H1 (cell line): ENCODE results near the gene GH1. TPM values are rescaled to one million over a fixed set of nuclear protein-coding genes. Genes with fewer than 3 reads are reported as not detected.
A peak's percentile ranks its signal among the peaks of the same experiment; 100 is the strongest.

ENCODE experiments used
- CTCF ChIA-PET: fragments of 300-600 bp; sonication (Branson Sonifier 250); formaldehyde crosslinking; loops from one replicate; lab custom pipeline; 2021; ENCODE audit not compliant: partially characterized antibody; lab: Charles Lee
- POLR2A ChIA-PET: fragments of 300-600 bp; sonication (Branson Sonifier 250); formaldehyde crosslinking; loops from one replicate; lab custom pipeline; 2021; ENCODE audit warnings: inconsistent platforms; ENCODE audit not compliant: partially characterized antibody; lab: Charles Lee
- DNase-seq, 2 experiments: peaks; one replicate each; pipeline versions ENCODE4 v3.0.0 to v3.0.0-alpha.2; 2010 to 2022; ENCODE audit warnings: low spot score in 2 of 2, low read depth in 1 of 2, mixed read lengths in 1 of 2
- FAIRE-seq: peaks from 2 replicates; lab custom pipeline; 2011; peaks lifted over from hg19 to GRCh38; lab: Jason Lieb, UNC
- H2AFZ ChIP-seq: 2 replicates; pipeline ENCODE4 v1.8.1; 2012; ENCODE audit warnings: low read length, inconsistent platforms
- H2AK5ac ChIP-seq: 2 replicates; pipeline ENCODE4 v1.6.1; 2013; ENCODE audit warnings: low read depth, low read length
- H2BK120ac ChIP-seq: replicated peaks from 2 replicates; pipeline ENCODE3; 2013; ENCODE audit warnings: low read depth, low read length, inconsistent platforms
- H2BK12ac ChIP-seq: 2 replicates; pipeline ENCODE4 v1.6.1; 2013; ENCODE audit warnings: low read depth, low read length
- H2BK15ac ChIP-seq: 2 replicates; pipeline ENCODE4 v1.6.1; 2013; ENCODE audit warnings: low read length
- H2BK20ac ChIP-seq: 2 replicates; pipeline ENCODE4 v1.6.1; 2013; ENCODE audit warnings: low read length
- H2BK5ac ChIP-seq: 2 replicates; pipeline ENCODE4 v1.6.1; 2013; ENCODE audit warnings: low read depth, low read length
- H3K14ac ChIP-seq: 2 replicates; pipeline ENCODE4 v1.6.1; 2013; ENCODE audit warnings: inconsistent platforms; ENCODE audit not compliant: insufficient read length
- H3K18ac ChIP-seq: 2 replicates; pipeline ENCODE4 v1.6.1; 2013; ENCODE audit warnings: low read length; ENCODE audit errors: extremely low read depth
- H3K23ac ChIP-seq: 2 replicates; pipeline ENCODE4 v1.6.1; 2013; ENCODE audit warnings: inconsistent platforms; ENCODE audit not compliant: insufficient read length
- H3K23me2 ChIP-seq: 2 replicates; pipeline ENCODE4 v1.6.1; 2013; ENCODE audit warnings: low read depth, low read length
- H3K27ac ChIP-seq: 2 replicates; pipeline ENCODE4 v1.6.1; 2011; ENCODE audit warnings: low read depth, low read length, inconsistent platforms
- H3K27me3 ChIP-seq, 4 experiments: replicated peaks in 1 of 4; 1 replicate in 1 of 4; 2 replicates in 3 of 4; pipeline versions ENCODE4 v1.6.1 to v1.8.1; 2011 to 2013; ENCODE audit warnings: low read length in 3 of 4, mild to moderate bottlenecking in 3 of 4, inconsistent platforms in 2 of 4, mixed read lengths in 2 of 4, moderate library complexity in 1 of 4; ENCODE audit not compliant: control insufficient read depth in 3 of 4, insufficient read depth in 3 of 4; ENCODE audit errors: extremely low read depth in 1 of 4
- H3K36me3 ChIP-seq, 4 experiments: 2 replicates each; pipeline versions ENCODE4 v1.6.1 to v1.8.1; 2011 to 2013; ENCODE audit warnings: mild to moderate bottlenecking in 4 of 4, low read length in 3 of 4, moderate library complexity in 2 of 4, control low read depth in 1 of 4, inconsistent platforms in 1 of 4; ENCODE audit not compliant: insufficient read depth in 4 of 4, control insufficient read depth in 2 of 4
- H3K4ac ChIP-seq: replicated peaks from 2 replicates; pipeline ENCODE3; 2013; ENCODE audit warnings: low read length, low read depth, mixed read lengths, inconsistent platforms; ENCODE audit not compliant: insufficient read length
- H3K4me1 ChIP-seq, 4 experiments: replicated peaks in 1 of 4; 1 replicate in 1 of 4; 2 replicates in 3 of 4; pipeline versions ENCODE4 v1.6.1 to v1.8.1; 2011 to 2013; ENCODE audit warnings: low read length in 3 of 4, inconsistent platforms in 2 of 4, mixed read lengths in 1 of 4; ENCODE audit not compliant: insufficient read depth in 4 of 4, control insufficient read depth in 3 of 4
- H3K4me2 ChIP-seq, 2 experiments: 2 replicates each; pipeline versions ENCODE4 v1.6.1 to v1.8.1; 2011 to 2013; ENCODE audit warnings: low read depth in 2 of 2, low read length in 2 of 2, control low read depth in 1 of 2, inconsistent platforms in 1 of 2, mild to moderate bottlenecking in 1 of 2; ENCODE audit not compliant: insufficient read depth in 1 of 2
- H3K4me3 ChIP-seq, 4 experiments: fragments of 200-600, 300-600 bp in 1 of 4; sonication (generic), shearing (Covaris generic), sonication (Bioruptor Twin) in 1 of 4; 2 replicates each; pipeline versions ENCODE4 v1.5.1 to v1.8.1; 2011 to 2016; ENCODE audit warnings: low read length in 4 of 4, low read depth in 3 of 4, control low read depth in 2 of 4, inconsistent platforms in 2 of 4, mild to moderate bottlenecking in 2 of 4, mixed read lengths in 1 of 4, moderate library complexity in 1 of 4; ENCODE audit not compliant: insufficient read depth in 2 of 4; ENCODE audit errors: extremely low read depth in 1 of 4
- H3K56ac ChIP-seq: replicated peaks from 2 replicates; pipeline ENCODE3; 2013; ENCODE audit warnings: low read depth, mild to moderate bottlenecking, mixed read lengths, low read length, inconsistent platforms; ENCODE audit not compliant: insufficient read length
- H3K79me1 ChIP-seq: 2 replicates; pipeline ENCODE4 v1.6.1; 2013; ENCODE audit warnings: low read depth, low read length, control low read depth
- H3K79me2 ChIP-seq, 2 experiments: 2 replicates each; pipeline versions ENCODE4 v1.6.1 to v1.8.1; 2012 to 2013; ENCODE audit warnings: low read length in 2 of 2, mild to moderate bottlenecking in 2 of 2, inconsistent platforms in 1 of 2; ENCODE audit not compliant: insufficient read depth in 2 of 2, control insufficient read depth in 1 of 2
- H3K9ac ChIP-seq, 4 experiments: replicated peaks in 1 of 4; 1 replicate in 1 of 4; 2 replicates in 3 of 4; pipeline versions ENCODE4 v1.6.1 to v1.8.1; 2011 to 2013; ENCODE audit warnings: low read depth in 3 of 4, low read length in 3 of 4, control low read depth in 2 of 4, mild to moderate bottlenecking in 2 of 4, moderate library complexity in 2 of 4, inconsistent platforms in 1 of 4; ENCODE audit errors: extremely low read depth in 1 of 4
- H3K9me3 ChIP-seq, 2 experiments: 2 replicates each; pipeline versions ENCODE4 v1.6.1 to v1.8.1; 2012 to 2013; ENCODE audit warnings: mild to moderate bottlenecking in 2 of 2, moderate library complexity in 2 of 2, control low read depth in 1 of 2, inconsistent platforms in 1 of 2, low read depth in 1 of 2, low read length in 1 of 2, mixed read lengths in 1 of 2; ENCODE audit not compliant: insufficient read depth in 2 of 2
- H4K20me1 ChIP-seq, 2 experiments: replicated peaks in 1 of 2; 2 replicates each; pipeline versions ENCODE3 to v1.8.1; 2011 to 2013; ENCODE audit warnings: inconsistent platforms in 2 of 2, low read length in 2 of 2, mild to moderate bottlenecking in 1 of 2; ENCODE audit not compliant: insufficient read depth in 2 of 2, control insufficient read depth in 1 of 2
- H4K5ac ChIP-seq: 2 replicates; pipeline ENCODE4 v1.6.1; 2013; ENCODE audit warnings: low read length, low read depth, mixed read lengths, inconsistent platforms; ENCODE audit not compliant: insufficient read length
- H4K8ac ChIP-seq: 2 replicates; pipeline ENCODE4 v1.8.0; 2013; ENCODE audit warnings: mild to moderate bottlenecking, moderate library complexity, low read length, inconsistent platforms; ENCODE audit not compliant: insufficient read depth; ENCODE audit errors: extremely low read depth
- H4K91ac ChIP-seq: replicated peaks from 2 replicates; pipeline ENCODE3; 2013; ENCODE audit warnings: low read length, mixed read lengths, inconsistent platforms; ENCODE audit not compliant: insufficient read length
- BACH1 ChIP-seq: IDR thresholded peaks from 2 replicates; pipeline ENCODE4 v1.6.1; 2012; ENCODE audit warnings: low read length, improper control_type of control experiment
- WGBS, 2 experiments: shearing (Covaris generic) in 1 of 2; methylation state at CpG; one replicate each; pipeline versions ENCODE4 v1.1.6 to v1.1.7; 2013 to 2015; ENCODE audit warnings: low lambda C conversion rate in 2 of 2, mixed read lengths in 2 of 2, inconsistent platforms in 1 of 2, low coverage in 1 of 2, missing lambda C conversion rate in 1 of 2; ENCODE audit not compliant: insufficient replicate concordance in 2 of 2, insufficient coverage in 1 of 2, insufficient read length in 1 of 2; ENCODE audit errors: extremely low coverage in 1 of 2, missing lambda C conversion rate in 1 of 2; 5-methylcytosine and 5-hydroxymethylcytosine counted together
- polyA plus RNA-seq, 7 experiments: library from polyadenylated mRNA; depleted of rRNA in 3 of 7; stranded (reverse) in 5 of 7; unstranded in 2 of 7; fragments of >200 nt in 5 of 7; fragments of 200-250 nt in 2 of 7; gene quantifications; 1 replicate in 5 of 7; 2 replicates in 1 of 7; 4 replicates in 1 of 7; pipeline versions ENCODE4 v1.2.1 to v1.2.3, GENCODE V29; 2011 to 2013; ENCODE audit warnings: missing spikeins in 2 of 7, mixed read lengths in 2 of 7
- total RNA-seq: library from RNA; stranded (reverse); fragmentation: NEBNext Ultra II Directional; extraction: Animal tissue kit (Norgen Biotek cat#: 25700); gene quantifications from 2 replicates; pipeline ENCODE4 v1.2.1, GENCODE V29; 2021
- TF ChIP-seq, protein P1 (sequence below), 3 experiments: IDR thresholded peaks; 1 replicate in 2 of 3; 2 replicates in 1 of 3; pipeline versions ENCODE4 v1.5.1 to v1.6.1; 2011; ENCODE audit warnings: low read length in 3 of 3, mild to moderate bottlenecking in 3 of 3, inconsistent platforms in 2 of 3, low read depth in 1 of 3, moderate library complexity in 1 of 3; ENCODE audit not compliant: insufficient read depth in 1 of 3; ENCODE audit errors: control extremely low read depth in 1 of 3

GH1 gene
- total and polyA plus RNA-seq, 2 of the 8 experiments (the other 6 are each of a cell fraction or from before 2014, with no cell fraction given), result 0.41 TPM; not detected in 1

DNA sequence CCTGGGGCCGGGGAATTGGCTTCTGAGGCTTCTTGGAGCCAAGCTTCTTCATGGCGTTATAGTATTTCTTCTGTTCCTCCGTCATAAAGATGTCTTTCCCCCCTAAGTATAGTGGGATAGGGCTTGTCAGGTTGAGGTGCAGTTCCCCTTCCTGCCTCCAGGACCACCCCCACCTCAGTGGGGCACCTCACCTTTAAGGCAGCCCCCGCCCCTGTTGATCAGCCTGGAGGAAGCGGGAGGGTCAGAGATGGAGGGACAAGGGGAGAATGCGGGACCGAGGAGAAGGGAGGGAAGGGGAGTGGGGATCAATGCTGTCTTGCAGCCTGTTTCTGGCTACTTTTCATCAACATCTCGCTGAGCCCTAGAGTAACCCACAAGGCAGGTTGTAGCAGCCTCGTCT lies 25.1 kb upstream of the GH1 start:
- WGBS, 2 experiments, result 88% methylated on average over 9 of the region's 9 CpGs; no CpG with 5 or more reads in 1 of the 2 experiments
- no peak overlapping the region for H3K27ac ChIP-seq
- no peak overlapping the region for H3K23ac ChIP-seq
- H3K79me2 ChIP-seq, result no peaks in the 10 kb centered on the region
- FAIRE-seq, result no peak
- no peak overlapping the region for H3K56ac ChIP-seq
- H4K91ac ChIP-seq, result no peak overlapping the region
- no peak overlapping the region for H2BK20ac ChIP-seq
- H3K27me3 ChIP-seq, result no peaks in the 10 kb centered on the region
- DNase-seq, result no peak
- H3K14ac ChIP-seq, result no peak overlapping the region
- no peak overlapping the region for H3K4me2 ChIP-seq
- no peak overlapping the region for H2AK5ac ChIP-seq
- TF ChIP-seq BACH1, result no peak
- TF ChIP-seq, protein P1, sequence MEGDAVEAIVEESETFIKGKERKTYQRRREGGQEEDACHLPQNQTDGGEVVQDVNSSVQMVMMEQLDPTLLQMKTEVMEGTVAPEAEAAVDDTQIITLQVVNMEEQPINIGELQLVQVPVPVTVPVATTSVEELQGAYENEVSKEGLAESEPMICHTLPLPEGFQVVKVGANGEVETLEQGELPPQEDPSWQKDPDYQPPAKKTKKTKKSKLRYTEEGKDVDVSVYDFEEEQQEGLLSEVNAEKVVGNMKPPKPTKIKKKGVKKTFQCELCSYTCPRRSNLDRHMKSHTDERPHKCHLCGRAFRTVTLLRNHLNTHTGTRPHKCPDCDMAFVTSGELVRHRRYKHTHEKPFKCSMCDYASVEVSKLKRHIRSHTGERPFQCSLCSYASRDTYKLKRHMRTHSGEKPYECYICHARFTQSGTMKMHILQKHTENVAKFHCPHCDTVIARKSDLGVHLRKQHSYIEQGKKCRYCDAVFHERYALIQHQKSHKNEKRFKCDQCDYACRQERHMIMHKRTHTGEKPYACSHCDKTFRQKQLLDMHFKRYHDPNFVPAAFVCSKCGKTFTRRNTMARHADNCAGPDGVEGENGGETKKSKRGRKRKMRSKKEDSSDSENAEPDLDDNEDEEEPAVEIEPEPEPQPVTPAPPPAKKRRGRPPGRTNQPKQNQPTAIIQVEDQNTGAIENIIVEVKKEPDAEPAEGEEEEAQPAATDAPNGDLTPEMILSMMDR (IDR thresholded peaks at IDR 0.05; ENCODE audit: control extremely low read depth in 1 of 3, insufficient read depth in 1 of 3, low read depth in 1 of 3, low read length in 3 of 3), result peak; percentile 15 to 40 (median 33)
- no peak overlapping the region for H3K18ac ChIP-seq
- H4K5ac ChIP-seq, result no peak overlapping the region
- H3K9me3 ChIP-seq, result no peaks in the 10 kb centered on the region
- no peaks in the 10 kb centered on the region for H3K79me1 ChIP-seq
- POLR2A ChIA-PET, result interaction anchor here (0.7 to 1.9 kb wide), 2 partner anchors 10 to 25 kb away, joined by 3 to 5 read pairs; partner anchors contain the start of gene GH1
- H3K9ac ChIP-seq, result no peak overlapping the region
- H3K23me2 ChIP-seq, result no peaks in the 10 kb centered on the region
- H2BK5ac ChIP-seq, result no peak overlapping the region
- H3K36me3 ChIP-seq, result peaks cover 0 to 21% (median 1%) of the 10 kb centered on the region in 4 experiments; a peak in 4 of 8 replicates
- no peak overlapping the region for H3K4ac ChIP-seq
- H2AFZ ChIP-seq, result no peak overlapping the region
- CTCF ChIA-PET, result interaction anchor here (0.7 to 6.1 kb wide), 5 partner anchors 9 to 288 kb away, joined by 3 to 64 read pairs (median 13); partner anchors contain the start of genes CSHL1 and GH1
- no peak overlapping the region for H2BK15ac ChIP-seq
- H4K8ac ChIP-seq, result no peak overlapping the region
- H2BK120ac ChIP-seq, result no peak overlapping the region
- peaks cover 0 to 5% of the 10 kb centered on the region in 2 experiments for H4K20me1 ChIP-seq
- H2BK12ac ChIP-seq, result no peak overlapping the region
- no peak overlapping the region for H3K4me3 ChIP-seq
- H3K4me1 ChIP-seq, result peaks cover 0 to 4% (median 1%) of the 10 kb centered on the region in 4 experiments; a peak in 4 of 7 replicates
